SW480 (cell line): Measurements from ENCODE around the gene TMEM182.

ENCODE experiments used
- DNase-seq: peaks from one replicate; pipeline ENCODE4 v3.0.0-alpha.2; 2016; ENCODE audit warnings: low spot score

The TMEM182 gene, protein sequence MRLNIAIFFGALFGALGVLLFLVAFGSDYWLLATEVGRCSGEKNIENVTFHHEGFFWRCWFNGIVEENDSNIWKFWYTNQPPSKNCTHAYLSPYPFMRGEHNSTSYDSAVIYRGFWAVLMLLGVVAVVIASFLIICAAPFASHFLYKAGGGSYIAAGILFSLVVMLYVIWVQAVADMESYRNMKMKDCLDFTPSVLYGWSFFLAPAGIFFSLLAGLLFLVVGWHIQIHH

DNA sequence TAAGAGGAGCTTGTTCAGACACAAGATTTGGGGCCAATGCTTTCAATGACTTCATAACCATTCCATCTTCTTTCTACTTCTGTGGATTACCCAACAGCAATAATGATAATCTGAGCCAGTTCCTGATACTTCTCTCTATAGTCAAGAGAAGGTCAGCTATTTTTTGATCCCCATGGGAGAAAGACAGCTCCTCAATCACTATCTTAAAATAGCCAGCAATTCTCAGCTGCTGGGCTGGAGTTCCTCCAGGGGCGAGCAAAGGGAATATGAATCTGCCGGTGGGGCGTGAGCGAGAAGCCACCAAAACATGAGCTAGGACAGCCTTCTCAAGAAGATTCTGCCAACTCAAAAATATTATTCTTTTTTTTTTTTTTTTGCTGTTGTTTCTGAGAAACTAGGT, at the start of gene TMEM182:
Gene TMEM182 (plus strand): TSS at position 269 of the 400 bp plus-strand sequence. CDS start 187 bp downstream, outside the sequence.
- DNase-seq, result no peak

DNA sequence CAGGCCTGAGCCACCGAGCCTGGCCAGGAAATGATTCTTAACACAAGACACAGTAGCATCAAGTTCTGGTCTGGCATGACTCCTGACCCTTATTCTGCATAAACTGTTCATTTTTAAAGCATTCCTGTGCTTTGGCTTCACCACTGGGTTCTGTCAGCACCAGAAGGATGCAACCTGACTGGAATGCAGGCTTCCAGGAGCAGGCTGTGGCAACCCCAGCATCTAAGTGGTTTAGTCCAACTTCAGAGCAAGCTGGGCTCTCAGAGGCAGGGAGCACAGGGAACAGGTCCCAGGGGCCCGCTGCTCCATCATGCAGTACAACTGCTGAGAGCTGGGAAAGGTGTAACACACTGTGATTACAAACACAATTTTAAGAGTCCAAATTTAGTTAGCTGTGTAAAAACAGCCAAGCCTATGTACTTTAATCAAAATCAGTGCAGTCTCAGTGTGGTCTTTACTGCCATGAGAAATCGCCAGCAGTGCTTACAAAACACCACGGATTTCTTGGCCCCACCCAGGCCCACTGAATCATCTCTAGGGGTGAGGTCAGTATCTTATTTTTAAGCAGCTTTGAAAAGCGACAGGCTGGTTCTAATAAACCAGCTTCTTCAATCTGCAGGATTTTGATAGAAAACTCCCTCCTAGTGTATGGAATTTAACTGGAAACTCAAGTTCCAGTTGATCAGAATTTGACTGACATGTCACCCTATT, 44.4 kb upstream of the TMEM182 start:
- DNase-seq, result no peak

DNA sequence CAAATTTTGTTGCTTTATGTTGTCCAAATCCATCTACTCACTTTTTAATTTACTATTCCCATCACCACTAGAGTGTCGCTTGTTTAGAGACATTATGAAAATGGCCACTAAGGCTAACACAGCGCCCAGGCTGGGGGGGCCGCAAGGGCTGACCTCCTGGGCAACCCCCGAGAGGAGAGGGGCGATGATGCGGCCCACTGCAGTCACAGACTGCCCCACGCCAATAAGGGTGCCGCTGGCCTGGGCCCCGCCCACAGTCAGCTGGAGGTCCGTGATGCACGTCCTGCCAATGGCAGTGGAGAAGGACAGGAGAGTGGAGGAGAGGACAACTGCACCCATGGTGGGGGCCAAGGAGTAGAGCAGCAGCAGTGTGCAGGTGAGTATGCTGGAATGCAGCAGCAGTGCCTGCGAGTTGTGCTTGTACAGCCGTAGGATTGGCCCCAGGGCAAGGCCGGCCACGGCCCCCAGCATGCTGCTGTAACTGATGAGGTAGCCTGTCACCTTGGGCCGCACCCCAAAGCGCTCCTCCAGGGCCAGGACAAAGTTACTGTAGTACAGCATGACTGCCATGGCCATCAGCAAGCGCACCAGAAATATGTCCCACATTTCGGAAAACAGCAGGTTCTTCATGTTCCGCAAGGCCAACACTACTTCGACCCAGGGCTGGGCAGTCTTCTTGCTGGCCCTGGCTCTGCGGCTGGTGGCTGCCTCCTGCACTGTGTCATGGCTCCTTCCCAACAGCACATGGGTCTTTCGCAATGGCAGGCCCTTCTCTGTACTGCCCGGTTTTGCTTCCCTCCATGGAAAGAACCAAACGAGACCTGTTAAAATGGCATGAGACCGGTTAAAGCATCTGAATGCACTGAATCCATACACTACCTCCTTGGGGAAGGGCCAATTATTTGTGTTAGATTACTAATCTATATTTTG, 43.2 kb upstream of the TMEM182 start:
- DNase-seq, result no peak

DNA sequence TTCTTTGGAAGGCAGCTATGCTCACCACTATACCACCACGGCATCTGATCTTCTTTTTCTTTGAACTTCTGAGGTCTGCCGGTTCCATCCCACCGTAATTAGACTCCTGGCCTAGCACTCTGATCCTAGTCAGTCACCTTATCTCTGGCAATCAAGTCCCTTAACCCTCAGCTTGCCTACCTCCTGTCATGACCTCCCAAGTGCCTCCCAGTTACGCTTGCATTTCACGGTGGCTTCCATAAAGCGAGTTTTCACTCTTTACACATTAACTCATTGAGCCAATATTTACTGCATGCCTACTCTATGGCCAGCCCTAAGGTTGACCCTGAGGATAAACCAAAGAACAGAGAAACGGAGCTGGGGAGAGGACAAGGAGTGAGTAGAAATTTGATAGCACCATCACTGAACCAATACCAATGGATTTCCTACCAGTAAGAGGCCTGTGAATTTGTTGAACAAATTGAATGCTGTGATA, 37.8 kb upstream of the TMEM182 start:
- DNase-seq, result no peak

DNA sequence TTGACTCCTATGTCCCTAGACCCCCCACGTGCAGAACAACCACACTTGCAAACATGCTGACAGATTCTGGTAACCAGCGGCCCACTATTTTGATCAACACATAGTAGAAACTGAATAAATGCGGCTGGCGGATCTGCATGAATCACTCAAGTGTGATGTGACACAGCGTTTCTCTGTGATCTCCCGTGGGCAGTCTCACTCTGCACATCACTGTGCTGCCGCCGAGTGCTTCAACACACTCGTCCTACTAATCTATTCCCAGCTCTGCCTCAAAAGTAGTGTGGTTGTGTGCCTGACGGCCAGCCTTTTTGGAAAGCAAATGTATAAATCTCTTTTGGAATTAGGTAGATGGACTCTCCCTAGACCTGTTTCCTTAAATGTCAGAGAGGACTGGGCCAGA, 37.3 kb upstream of the TMEM182 start:
- no peak for DNase-seq

DNA sequence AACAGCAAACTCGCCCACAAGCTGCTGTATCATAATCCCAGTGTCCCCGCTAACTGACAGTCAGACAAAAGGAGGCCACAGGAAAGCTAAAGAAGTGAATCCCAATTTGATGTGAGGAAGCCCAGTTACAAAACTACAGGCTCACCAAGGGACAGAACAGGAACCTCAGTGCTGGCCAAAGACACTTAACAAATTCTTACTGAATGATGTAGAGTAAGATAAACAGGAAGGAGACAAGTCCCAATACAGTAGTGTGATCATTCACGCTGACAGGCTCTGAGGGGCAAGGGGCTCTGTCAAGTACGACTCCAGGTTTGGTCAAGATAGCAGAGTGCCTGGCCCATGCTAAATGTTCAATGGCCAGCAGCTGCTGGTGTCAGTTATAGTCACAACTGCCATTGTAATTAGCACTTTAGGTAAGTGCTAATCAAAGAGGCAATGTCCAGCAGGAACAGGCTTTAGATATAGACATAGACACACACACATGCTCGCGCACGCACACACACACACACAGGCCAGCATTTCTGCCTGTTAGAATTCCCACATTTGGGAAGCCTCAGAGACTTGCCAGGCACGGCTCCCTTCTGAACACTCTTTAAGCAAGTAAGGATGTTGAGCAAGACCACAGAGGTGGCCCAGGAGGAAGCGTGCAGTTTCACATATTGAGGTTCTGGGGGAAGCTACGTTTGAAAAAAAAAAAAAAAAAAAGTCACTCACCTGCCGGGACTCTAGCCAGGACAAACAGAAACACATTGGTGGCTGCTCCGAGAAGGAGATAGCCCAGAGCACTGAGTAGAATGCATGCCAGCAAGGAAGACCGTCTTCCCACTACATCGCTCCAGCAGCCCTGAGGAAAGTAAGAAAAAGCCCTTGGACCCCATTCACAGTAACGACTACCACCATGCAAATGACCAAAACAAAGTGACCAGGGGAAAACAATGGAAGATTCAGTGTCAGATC, 35.4 kb upstream of the TMEM182 start:
- no peak for DNase-seq

DNA sequence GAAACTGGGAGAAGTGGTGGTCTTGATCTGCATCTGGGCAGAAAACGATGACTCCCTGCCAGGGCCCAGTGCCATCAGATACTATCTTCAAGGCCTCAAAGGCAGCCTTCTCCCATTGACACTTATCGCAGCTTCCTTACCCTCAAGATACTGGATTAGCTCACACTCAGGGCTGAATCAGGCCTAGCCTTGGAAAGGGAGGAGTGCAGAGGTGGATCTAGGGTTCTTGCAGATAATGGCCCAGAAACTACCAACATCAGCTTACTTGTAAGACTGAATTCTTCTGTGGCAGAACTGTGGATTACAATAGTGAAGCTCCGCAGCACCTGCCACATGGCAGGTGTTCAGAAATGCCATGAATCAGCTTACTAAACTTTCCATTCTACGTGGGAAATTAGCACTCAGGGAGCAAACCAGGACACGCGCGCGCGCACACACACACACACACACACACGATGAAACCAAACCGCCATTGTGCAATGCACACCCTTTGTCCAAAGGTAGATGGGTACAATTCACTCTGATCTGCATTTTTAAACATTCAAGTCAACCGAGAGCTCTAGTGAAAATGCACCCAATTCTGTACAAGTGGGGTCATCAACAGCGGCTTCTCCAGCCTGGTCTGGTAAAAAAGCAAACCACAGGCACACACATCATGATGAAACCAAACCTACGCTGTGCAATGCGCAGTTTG, 26.3 kb upstream of the TMEM182 start:
- peak; percentile 43 for DNase-seq

DNA sequence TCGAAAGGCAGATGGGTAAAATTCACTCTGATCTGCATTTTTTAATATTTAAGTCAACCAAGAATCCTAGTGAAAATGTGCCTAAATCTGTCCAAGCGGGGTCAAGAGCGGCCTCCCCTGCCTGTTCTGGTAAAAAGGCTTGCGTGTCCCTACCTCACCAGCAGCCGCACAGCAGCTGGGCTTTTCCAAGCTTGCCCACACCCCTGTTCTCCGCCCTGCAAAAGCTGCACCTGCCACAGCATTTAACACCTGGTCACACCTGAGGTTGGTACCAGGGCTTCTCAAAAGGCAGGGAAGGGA, 25.8 kb upstream of the TMEM182 start:
- no peak for DNase-seq

DNA sequence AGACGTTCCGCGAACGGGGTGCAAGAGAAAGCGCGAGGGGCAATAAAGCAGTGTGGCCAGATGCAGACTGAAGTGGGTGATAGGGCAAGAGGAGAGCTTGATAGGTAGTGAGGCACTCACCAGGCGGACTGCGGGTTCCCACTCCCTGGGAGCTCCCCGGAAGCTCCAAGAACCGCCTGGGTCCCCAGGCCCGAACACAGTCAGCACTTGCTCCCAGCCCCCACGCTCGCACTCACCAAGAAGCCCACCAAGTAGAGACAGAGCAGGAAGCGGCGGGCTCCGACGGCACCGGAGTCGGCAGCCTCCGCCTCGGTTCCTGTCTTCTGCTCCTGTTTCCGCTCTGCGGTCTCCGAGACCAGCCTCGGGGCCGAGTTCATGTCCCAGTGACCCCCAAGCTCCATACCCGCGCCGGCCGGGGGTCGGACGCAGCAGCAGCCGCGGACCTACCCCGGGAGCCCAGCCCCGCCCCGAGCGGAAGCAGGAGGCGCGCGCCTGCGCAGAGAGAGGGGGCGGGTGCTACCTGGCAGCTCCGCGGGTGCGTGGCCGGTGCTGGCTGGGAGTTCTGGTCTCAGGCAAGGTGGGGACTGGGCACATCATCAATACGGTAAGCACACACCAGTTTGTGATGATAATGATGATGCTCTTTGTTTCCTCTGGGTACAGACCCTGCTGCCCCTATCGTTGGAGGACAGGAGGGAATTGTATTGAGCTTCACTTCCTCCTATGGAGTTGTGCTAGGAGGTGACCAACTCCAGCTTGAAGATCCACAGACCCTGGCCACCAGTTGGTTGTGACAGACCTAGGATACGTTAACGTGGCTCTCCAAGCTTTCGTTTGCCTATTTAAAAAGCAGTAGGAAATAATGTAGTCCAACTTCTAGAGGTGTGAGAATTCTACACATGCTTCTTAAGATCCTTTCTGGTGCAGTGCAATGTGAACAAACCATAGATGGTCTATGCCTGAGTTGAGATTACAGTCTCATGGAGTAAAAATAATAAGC, 25.1 kb upstream of the TMEM182 start:
- peak; percentile 68 for DNase-seq

DNA sequence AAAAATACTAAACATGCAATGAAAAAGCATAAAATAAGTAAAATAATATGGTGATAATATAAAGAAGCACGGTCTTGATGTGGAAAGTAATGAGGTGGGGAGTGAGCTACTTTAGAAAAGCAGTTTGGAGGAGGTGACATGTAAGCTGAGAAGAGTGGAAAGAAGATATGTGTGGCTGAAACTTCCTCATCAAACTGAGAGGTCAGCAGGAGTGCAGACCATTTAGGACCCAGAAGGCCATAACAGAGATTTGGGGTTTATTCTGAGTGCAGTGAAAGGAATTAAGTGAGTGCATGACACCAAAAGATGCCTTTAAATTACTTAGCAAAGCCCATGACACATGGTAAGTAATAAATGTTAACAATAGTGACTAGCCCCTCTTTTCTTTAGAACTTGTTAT, 24.4 kb upstream of the TMEM182 start:
- no peak for DNase-seq

DNA sequence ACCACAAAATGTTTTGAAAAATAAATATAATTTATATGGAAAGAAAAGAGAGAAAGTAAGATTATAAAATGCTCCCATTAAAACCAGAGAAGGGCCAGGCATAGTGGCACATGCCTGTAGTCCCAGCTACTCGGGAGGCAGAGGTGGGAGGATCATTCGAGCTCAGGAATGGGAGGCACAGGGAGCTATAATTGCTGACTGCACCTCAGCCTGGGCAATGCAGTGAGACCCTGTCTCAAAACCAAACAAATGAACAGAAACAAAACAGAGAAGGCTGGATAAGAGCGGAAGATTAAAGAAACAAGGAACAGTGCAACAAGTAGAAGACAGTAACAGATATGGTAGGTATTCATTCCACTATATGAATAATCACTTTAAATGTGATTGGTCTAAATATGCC, 18.6 kb upstream of the TMEM182 start:
- no peak for DNase-seq

DNA sequence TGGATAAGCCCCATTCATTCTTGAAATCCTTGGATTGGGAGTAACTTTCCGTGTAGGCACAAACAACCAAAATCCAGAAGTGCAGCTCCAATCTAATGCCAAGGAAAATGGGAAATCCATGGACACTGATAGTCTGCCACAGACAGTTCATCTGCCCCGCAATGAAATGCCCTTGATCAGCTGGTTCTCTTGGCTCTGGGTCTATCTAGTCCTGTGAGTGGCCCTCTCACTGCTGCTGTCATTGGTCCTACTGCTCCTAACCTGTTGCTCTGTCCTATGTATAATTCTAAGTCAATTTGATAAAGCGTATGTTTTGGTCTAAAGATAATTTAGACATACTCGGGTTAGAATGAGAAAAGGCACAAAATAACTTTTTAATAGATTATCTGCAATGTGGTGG, 13.7 kb upstream of the TMEM182 start:
- no peak for DNase-seq

DNA sequence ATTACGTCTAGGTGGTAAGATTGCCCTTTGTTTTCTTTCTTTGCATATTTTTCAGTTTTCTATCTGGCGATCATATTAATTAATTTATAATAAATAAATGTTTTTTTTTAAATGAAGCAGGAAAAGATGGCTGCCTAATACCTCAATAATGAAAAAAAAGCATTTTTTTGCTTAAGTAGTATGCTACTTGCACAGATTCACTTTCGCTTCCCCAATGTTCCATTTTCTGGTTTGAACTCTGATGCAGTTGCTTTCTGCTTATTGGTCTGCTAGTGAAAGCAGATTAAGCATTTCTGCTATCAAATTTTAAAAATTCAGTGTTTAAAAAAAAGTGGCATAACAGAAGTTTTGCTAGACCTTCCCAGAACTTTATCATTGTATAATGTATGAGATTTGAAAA, 11.9 kb upstream of the TMEM182 start:
- DNase-seq, result no peak

DNA sequence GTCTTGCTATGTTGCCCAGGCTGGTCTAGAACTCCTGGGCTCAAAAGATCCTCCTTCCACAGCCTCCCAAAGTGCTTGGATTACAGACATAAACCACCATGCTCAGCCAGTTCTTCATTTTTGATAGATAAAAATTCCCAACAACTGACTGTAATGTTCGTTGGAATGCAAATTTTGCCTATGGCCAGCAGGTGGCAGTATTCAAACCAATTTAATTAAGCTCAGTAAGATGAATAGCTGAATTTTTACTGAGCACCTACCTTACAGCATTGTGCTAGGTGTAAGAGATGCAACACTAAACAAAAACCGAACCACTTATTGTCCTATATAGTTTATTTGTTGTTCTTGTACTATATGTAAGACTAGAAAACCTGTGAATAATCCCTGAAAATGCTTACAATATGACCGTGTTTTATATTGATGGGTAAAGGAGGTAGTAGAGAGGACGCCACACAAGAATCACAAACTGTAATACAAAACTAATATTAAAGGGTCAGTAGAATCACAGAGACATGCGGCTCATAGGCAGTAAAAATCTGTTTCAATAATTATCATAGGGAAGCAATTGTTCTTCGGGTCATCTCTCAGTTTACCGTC, 8.2 kb upstream of the TMEM182 start:
- DNase-seq, result peak; percentile 63

DNA sequence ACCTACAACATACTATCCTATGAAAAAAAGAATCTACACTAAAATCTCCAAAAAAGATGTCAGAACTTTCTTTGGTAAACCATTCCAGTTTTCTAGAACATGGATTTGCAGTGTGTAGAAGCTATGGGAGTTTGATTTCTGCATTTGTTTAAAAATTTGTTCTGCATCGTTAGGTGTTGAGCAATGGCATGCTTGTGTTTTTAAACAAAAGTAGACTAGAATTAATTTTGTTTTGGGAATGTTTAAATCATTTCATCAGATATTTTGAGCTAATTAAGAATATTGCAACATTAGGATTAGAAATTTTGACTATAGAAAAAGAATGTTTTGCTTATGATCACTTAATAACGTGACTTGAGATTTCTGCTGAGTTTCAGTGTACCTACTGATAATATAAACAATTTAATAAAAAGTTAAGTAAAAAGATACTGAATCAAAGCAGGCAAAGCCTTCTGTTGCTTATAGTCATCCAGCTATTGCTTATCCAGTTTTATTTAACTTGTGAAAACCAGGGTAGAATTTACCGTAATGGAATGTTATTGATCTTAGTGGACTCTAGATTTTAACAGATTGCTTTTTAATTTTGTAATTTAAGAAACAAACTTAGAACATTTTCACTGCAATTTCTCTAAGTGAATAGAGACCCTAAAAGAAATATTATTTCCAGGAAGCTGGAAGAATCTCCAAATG, 7.2 kb upstream of the TMEM182 start:
- no peak for DNase-seq

DNA sequence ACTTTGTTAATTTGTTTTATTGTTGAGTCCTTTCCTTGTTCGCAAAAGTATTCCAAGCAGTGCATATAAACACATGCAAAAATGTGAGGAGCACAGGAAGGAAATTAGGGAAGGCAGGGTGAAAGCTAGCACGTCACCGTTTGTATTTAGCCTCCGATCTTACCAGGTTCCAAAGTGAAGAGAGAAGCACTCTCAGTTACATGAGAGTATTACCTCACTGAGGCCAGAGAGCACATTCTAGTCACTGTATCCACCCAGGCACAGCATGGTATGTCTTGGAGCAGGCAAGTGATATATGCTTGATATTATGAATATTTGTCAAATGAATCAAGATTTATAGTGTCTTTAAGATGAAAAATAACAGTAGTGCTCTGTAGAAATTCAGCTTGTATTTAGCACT, 6.5 kb upstream of the TMEM182 start:
- DNase-seq, result no peak

DNA sequence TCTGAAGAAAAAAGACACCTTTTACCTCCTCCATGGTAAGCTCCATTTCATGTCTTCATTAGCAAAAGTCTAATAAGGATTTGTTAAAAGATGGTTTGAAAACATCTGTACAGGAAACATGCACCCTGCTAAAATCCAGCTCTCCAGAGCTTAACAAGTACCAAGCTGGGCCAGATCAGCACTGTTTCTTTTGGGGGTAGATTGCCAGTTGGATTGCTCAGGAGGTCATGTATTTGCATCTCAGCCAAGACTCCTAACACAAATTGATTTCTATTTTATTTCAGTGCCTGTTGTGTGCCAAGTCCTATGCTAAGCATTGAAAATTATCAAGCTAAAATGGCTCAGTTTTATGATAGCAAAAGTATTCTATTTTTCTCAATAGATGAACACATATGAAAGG, 3.4 kb upstream of the TMEM182 start:
- no peak for DNase-seq

DNA sequence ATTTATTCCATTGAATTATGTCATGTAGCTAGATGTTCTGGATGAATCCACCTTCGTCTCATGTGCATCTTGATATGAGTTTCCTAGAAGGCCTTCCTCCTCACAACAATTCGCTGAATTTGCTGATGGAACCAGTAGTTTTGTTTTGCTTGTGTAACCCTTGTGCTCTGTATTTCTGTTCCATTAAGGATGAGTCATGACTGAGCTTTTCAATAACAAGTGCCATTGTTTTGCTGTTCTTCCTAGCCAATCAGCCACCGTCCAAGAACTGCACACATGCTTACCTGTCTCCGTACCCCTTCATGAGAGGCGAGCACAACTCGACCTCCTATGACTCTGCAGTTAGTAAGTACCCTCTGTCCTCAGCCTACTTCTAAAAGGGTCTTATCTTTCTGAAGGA, 2.3 kb downstream of the TMEM182 start:
- no peak for DNase-seq

DNA sequence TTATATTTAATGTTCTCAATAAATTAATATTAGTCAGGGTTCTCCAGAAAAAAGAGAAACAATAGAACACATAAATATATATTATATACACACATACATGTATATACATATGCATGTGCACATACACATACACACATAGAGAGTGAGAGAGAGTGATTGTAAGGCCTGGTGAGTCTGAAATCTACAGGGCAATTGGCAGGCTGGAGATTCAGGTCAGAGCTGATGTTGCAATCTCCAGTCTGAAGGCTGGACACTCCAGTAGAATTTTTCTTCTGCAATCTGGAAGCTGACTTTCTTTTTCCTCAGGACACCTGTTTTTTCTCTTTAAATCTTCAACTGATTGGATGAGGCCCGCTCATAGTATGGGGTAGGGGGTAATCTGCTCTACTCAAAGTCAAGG, 3.2 kb downstream of the TMEM182 start:
- no peak for DNase-seq
